Type B pancreatic cell (in vitro differentiated cells): ENCODE results near the gene SENP3. TPM values are rescaled to one million over a fixed set of nuclear protein-coding genes. Genes with fewer than 3 reads are reported as not detected.

Experiments
- DNase-seq: peaks from one replicate; pipeline ENCODE4 v3.0.0; 2021; ENCODE audit warnings: mixed read lengths; ENCODE audit not compliant: unreplicated experiment; ENCODE audit errors: extremely low spot score
- H3K27ac Mint-ChIP-seq: 2 replicates; pipeline ENCODE4 v1.8.0; 2021; ENCODE audit warnings: mild to moderate bottlenecking, mixed read lengths
- H3K27me3 Mint-ChIP-seq: 2 replicates; pipeline ENCODE4 v1.8.0; 2021; ENCODE audit warnings: mixed read lengths
- H3K36me3 Mint-ChIP-seq: 2 replicates; pipeline ENCODE4 v1.8.0; 2021; ENCODE audit warnings: mixed read lengths
- H3K4me1 Mint-ChIP-seq: one replicate; pipeline ENCODE4 v1.8.0; 2021; ENCODE audit warnings: mixed read lengths; ENCODE audit not compliant: unreplicated experiment
- H3K4me3 Mint-ChIP-seq: 2 replicates; pipeline ENCODE4 v1.8.0; 2021; ENCODE audit warnings: mild to moderate bottlenecking, mixed read lengths
- H3K9me3 Mint-ChIP-seq: 2 replicates; pipeline ENCODE4 v1.8.0; 2021; ENCODE audit warnings: mixed read lengths
- CTCF ChIP-seq: fragments of 200-600 bp; sonication (generic); conservative IDR thresholded peaks from 2 replicates; pipeline ENCODE4 v1.5.0; 2021; ENCODE audit warnings: antibody characterized with exemption, mild to moderate bottlenecking
- total RNA-seq: library from RNA; stranded (reverse); gene quantifications from 2 replicates; pipeline ENCODE4 v1.2.1, GENCODE V29; 2021; ENCODE audit warnings: low replicate concordance

Gene SENP3
- total RNA-seq, 1 donor from 2014 or later: 52.7 TPM

DNA sequence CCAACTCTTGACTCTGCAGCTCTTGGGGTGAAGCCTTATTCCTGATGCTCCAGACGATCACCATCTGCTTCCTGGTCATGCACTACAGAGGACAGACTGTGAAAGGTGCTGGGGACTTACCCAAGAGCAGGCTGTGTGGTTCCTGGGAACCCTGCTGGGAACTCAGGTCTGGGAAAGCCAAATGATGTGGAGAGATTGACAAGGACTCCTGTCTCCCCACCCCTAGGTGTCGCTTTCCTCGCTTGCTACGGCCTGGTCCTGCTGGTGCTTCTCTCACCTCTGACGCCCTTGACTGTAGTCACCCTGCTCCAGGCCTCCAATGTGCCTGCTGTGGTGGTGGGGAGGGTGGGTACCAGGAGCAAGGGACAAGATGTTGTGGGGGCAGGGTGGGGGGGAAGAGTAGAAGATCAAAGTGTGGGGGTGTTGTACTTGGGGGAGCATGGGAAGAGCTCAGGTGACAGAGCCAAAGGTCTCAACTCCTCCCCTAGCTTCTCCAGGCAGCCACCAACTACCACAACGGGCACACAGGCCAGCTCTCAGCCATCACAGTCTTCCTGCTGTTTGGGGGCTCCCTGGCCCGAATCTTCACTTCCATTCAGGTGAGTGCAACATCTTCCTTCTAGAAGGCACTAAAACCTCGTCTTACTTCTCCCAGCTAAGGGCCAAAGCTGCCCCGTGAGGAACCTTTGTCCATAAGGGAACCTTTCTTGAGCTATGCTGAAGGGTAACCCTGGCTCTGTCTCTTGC lies 25.1 kb downstream of the SENP3 start:
- peak overlapping the region; percentile 82 for H3K27ac Mint-ChIP-seq
- DNase-seq: no peak
- peaks cover 12% of the 10 kb centered on the region for H3K36me3 Mint-ChIP-seq
- no peaks in the 10 kb centered on the region for H3K27me3 Mint-ChIP-seq
- no peak for TF ChIP-seq CTCF
- H3K9me3 Mint-ChIP-seq: no peaks in the 10 kb centered on the region
- peaks cover 36% of the 10 kb centered on the region for H3K4me1 Mint-ChIP-seq
- H3K4me3 Mint-ChIP-seq: peak overlapping the region; percentile 20

- no peak for TF ChIP-seq CTCF
- DNase-seq: no peak
- H3K4me3 Mint-ChIP-seq: peak overlapping the region; percentile 51
- H3K4me1 Mint-ChIP-seq: peaks cover 32% of the 10 kb centered on the region
- no peaks in the 10 kb centered on the region for H3K27me3 Mint-ChIP-seq
- peak overlapping the region; percentile 82 for H3K27ac Mint-ChIP-seq
- peaks cover 12% of the 10 kb centered on the region for H3K36me3 Mint-ChIP-seq
- H3K9me3 Mint-ChIP-seq: no peaks in the 10 kb centered on the region
These were observed 25.9 kb downstream of the SENP3 start for GRCh38 chr17:7587420-7588151.

GRCh38 chr17:7588553-7589203 lies 27.0 kb downstream of the SENP3 start:
- Mint-ChIP-seq H3K9me3 (no peaks in the 10 kb centered on the region), H3K27ac (no peak overlapping the region), H3K27me3 (no peaks in the 10 kb centered on the region), H3K4me3 (no peak overlapping the region), H3K36me3 (peaks cover 18% of the 10 kb centered on the region), H3K4me1 (peaks cover 27% of the 10 kb centered on the region)
- TF ChIP-seq CTCF: no peak
- no peak for DNase-seq

- no peak for DNase-seq
These were observed 27.6 kb downstream of the SENP3 start for GRCh38 chr17:7589204-7589868.

More at GRCh38 chr17:7589204-7589868, 27.6 kb downstream of the SENP3 start:
- peaks cover 21% of the 10 kb centered on the region for H3K4me1 Mint-ChIP-seq
- H3K9me3 Mint-ChIP-seq: no peaks in the 10 kb centered on the region
- H3K4me3 Mint-ChIP-seq: peak overlapping the region; percentile 58
- no peaks in the 10 kb centered on the region for H3K27me3 Mint-ChIP-seq
- no peak overlapping the region for H3K27ac Mint-ChIP-seq
- peaks cover 25% of the 10 kb centered on the region for H3K36me3 Mint-ChIP-seq
- peak; percentile 82 for TF ChIP-seq CTCF
